H1 (cell line): Measurements from ENCODE around the gene ACSL6. TPM values are rescaled to one million over a fixed set of nuclear protein-coding genes. Genes with fewer than 3 reads are reported as not detected.

ENCODE experiments used
- CBX5 ChIP-seq: fragments of 300-800, 300-1000 bp; sonication (generic); IDR thresholded peaks from 2 replicates; pipeline ENCODE4 v1.7.1; 2016; ENCODE audit warnings: antibody characterized with exemption, low read length, low read depth
- MAFK ChIP-seq: IDR thresholded peaks from 2 replicates; pipeline ENCODE4 v1.6.1; 2012; ENCODE audit warnings: low read depth, mild to moderate bottlenecking, improper control_type of control experiment, low read length
- PHF8 ChIP-seq: fragments of 200-600 bp; sonication (generic); conservative IDR thresholded peaks from 2 replicates; pipeline ENCODE4 v1.7.1; 2012; ENCODE audit warnings: low read depth, mild to moderate bottlenecking, inconsistent platforms, low read length, moderate library complexity
- RFX5 ChIP-seq: IDR thresholded peaks from 2 replicates; pipeline ENCODE4 v1.6.1; 2011; ENCODE audit warnings: low read depth, low read length, improper control_type of control experiment, borderline replicate concordance
- RNF2 ChIP-seq: fragments of 200-900, 300-1000 bp; sonication (generic); IDR thresholded peaks from 2 replicates; pipeline ENCODE4 v1.7.1; 2016; ENCODE audit warnings: borderline replicate concordance, low read depth, mild to moderate bottlenecking, antibody characterized with exemption, low read length; ENCODE audit not compliant: poor library complexity, severe bottlenecking; ENCODE audit errors: missing control alignments
- SAP30 ChIP-seq: fragments of 300-600 bp; sonication (generic); IDR thresholded peaks from 2 replicates; pipeline ENCODE4 v1.7.1; 2012; ENCODE audit warnings: low read length, moderate library complexity, mild to moderate bottlenecking, inconsistent platforms; ENCODE audit not compliant: insufficient read depth, insufficient replicate concordance
- polyA plus RNA-seq, 7 experiments: library from polyadenylated mRNA; depleted of rRNA in 3 of 7; stranded (reverse) in 5 of 7; unstranded in 2 of 7; fragments of >200 nt in 5 of 7; fragments of 200-250 nt in 2 of 7; gene quantifications; 1 replicate in 5 of 7; 2 replicates in 1 of 7; 4 replicates in 1 of 7; pipeline versions ENCODE4 v1.2.1 to v1.2.3, GENCODE V29; 2011 to 2013; ENCODE audit warnings: missing spikeins in 2 of 7, mixed read lengths in 2 of 7
- total RNA-seq: library from RNA; stranded (reverse); fragmentation: NEBNext Ultra II Directional; extraction: Animal tissue kit (Norgen Biotek cat#: 25700); gene quantifications from 2 replicates; pipeline ENCODE4 v1.2.1, GENCODE V29; 2021
- TF ChIP-seq, protein P1 (sequence below): fragments of 300-600 bp; sonication (generic); IDR thresholded peaks from 2 replicates; pipeline ENCODE4 v1.7.1; 2012; ENCODE audit warnings: low read length, moderate library complexity, mild to moderate bottlenecking, inconsistent platforms; ENCODE audit not compliant: insufficient replicate concordance

Gene ACSL6
- total and polyA plus RNA-seq, 2 of the 8 experiments (the other 6 are each of a cell fraction or from before 2014, with no cell fraction given), result 2.3 to 2.4 TPM

DNA sequence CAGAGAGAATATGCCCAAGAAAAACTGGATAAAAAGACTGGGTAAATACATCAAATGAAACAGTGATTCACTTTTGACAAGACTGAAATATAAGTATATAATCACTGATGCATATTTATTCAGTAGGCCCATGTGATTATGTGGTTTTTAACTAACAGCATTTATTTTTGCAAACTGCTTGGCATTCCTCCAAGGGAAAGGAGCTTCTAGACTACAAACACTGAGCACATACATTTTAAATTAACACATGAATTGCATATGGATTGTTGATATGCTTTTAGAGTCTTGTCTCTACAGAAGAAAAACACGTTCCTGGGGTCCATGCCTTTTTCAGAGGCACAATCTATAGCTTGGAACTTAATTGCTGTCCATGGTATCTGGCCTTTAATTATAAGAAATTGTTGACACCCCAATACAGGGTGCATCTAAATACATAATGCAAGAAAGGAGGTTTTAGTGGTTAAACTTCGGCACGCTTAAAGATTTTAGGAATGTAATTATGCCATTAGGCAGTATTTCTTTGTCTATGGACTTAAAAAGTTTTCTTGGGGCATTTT, 59.1 kb downstream of the ACSL6 start (continued):
- TF ChIP-seq, protein P1, sequence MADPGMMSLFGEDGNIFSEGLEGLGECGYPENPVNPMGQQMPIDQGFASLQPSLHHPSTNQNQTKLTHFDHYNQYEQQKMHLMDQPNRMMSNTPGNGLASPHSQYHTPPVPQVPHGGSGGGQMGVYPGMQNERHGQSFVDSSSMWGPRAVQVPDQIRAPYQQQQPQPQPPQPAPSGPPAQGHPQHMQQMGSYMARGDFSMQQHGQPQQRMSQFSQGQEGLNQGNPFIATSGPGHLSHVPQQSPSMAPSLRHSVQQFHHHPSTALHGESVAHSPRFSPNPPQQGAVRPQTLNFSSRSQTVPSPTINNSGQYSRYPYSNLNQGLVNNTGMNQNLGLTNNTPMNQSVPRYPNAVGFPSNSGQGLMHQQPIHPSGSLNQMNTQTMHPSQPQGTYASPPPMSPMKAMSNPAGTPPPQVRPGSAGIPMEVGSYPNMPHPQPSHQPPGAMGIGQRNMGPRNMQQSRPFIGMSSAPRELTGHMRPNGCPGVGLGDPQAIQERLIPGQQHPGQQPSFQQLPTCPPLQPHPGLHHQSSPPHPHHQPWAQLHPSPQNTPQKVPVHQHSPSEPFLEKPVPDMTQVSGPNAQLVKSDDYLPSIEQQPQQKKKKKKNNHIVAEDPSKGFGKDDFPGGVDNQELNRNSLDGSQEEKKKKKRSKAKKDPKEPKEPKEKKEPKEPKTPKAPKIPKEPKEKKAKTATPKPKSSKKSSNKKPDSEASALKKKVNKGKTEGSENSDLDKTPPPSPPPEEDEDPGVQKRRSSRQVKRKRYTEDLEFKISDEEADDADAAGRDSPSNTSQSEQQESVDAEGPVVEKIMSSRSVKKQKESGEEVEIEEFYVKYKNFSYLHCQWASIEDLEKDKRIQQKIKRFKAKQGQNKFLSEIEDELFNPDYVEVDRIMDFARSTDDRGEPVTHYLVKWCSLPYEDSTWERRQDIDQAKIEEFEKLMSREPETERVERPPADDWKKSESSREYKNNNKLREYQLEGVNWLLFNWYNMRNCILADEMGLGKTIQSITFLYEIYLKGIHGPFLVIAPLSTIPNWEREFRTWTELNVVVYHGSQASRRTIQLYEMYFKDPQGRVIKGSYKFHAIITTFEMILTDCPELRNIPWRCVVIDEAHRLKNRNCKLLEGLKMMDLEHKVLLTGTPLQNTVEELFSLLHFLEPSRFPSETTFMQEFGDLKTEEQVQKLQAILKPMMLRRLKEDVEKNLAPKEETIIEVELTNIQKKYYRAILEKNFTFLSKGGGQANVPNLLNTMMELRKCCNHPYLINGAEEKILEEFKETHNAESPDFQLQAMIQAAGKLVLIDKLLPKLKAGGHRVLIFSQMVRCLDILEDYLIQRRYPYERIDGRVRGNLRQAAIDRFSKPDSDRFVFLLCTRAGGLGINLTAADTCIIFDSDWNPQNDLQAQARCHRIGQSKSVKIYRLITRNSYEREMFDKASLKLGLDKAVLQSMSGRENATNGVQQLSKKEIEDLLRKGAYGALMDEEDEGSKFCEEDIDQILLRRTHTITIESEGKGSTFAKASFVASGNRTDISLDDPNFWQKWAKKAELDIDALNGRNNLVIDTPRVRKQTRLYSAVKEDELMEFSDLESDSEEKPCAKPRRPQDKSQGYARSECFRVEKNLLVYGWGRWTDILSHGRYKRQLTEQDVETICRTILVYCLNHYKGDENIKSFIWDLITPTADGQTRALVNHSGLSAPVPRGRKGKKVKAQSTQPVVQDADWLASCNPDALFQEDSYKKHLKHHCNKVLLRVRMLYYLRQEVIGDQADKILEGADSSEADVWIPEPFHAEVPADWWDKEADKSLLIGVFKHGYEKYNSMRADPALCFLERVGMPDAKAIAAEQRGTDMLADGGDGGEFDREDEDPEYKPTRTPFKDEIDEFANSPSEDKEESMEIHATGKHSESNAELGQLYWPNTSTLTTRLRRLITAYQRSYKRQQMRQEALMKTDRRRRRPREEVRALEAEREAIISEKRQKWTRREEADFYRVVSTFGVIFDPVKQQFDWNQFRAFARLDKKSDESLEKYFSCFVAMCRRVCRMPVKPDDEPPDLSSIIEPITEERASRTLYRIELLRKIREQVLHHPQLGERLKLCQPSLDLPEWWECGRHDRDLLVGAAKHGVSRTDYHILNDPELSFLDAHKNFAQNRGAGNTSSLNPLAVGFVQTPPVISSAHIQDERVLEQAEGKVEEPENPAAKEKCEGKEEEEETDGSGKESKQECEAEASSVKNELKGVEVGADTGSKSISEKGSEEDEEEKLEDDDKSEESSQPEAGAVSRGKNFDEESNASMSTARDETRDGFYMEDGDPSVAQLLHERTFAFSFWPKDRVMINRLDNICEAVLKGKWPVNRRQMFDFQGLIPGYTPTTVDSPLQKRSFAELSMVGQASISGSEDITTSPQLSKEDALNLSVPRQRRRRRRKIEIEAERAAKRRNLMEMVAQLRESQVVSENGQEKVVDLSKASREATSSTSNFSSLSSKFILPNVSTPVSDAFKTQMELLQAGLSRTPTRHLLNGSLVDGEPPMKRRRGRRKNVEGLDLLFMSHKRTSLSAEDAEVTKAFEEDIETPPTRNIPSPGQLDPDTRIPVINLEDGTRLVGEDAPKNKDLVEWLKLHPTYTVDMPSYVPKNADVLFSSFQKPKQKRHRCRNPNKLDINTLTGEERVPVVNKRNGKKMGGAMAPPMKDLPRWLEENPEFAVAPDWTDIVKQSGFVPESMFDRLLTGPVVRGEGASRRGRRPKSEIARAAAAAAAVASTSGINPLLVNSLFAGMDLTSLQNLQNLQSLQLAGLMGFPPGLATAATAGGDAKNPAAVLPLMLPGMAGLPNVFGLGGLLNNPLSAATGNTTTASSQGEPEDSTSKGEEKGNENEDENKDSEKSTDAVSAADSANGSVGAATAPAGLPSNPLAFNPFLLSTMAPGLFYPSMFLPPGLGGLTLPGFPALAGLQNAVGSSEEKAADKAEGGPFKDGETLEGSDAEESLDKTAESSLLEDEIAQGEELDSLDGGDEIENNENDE, result no peak
- no peak for TF ChIP-seq SAP30
- TF ChIP-seq RNF2, result no peak
- TF ChIP-seq MAFK, result no peak
- no peak for TF ChIP-seq CBX5
- no peak for TF ChIP-seq RFX5
- TF ChIP-seq PHF8, result no peak
